Fibroblast of skin of back (primary cell): ENCODE measurements around the gene HBB.

Source experiments
- DNase-seq: peaks from one replicate; pipeline ENCODE4 v3.0.0-alpha.2; 2013

HBB gene

GRCh38 chr11:5225480-5225871 is 1.4 kb downstream of the HBB start:
- DNase-seq: no peak

- DNase-seq: no peak
These were observed 2.1 kb downstream of the HBB start for GRCh38 chr11:5224538-5225479.

- DNase-seq: no peak
These were observed 3.2 kb downstream of the HBB start for GRCh38 chr11:5223686-5224085.

- no peak for DNase-seq
These were observed 3.7 kb downstream of the HBB start for GRCh38 chr11:5223146-5223545.

- DNase-seq: no peak
These were observed 16.4 kb downstream of the HBB start for GRCh38 chr11:5210376-5210885.

GRCh38 chr11:5204787-5205186 is 22.1 kb downstream of the HBB start:
- peak; percentile 59 for DNase-seq

- no peak for DNase-seq
These were observed 23.5 kb downstream of the HBB start for GRCh38 chr11:5203366-5203765.

- no peak for DNase-seq
These were observed 26.3 kb downstream of the HBB start, which contains the start of gene OR51V1 for GRCh38 chr11:5200582-5200981. Gene OR51V1 (minus strand): TSS chr11:5200682. CDS start chr11:5200682, 0 bp downstream.

GRCh38 chr11:5198285-5198684 is 28.6 kb downstream of the HBB start:
- no peak for DNase-seq

- DNase-seq: no peak
These were observed 29.3 kb downstream of the HBB start for GRCh38 chr11:5197536-5197935.

GRCh38 chr11:5196731-5197130 is 30.1 kb downstream of the HBB start:
- DNase-seq: no peak

GRCh38 chr11:5196067-5196466 is 30.8 kb downstream of the HBB start:
- no peak for DNase-seq

GRCh38 chr11:5192738-5193137 is 34.1 kb downstream of the HBB start:
- no peak for DNase-seq

GRCh38 chr11:5188201-5188600 is 38.7 kb downstream of the HBB start:
- DNase-seq: no peak

- DNase-seq: no peak
These were observed 48.6 kb downstream of the HBB start for GRCh38 chr11:5178046-5178837.
